Measurements from ENCODE around the gene FAH. TPM values are rescaled to one million over a fixed set of nuclear protein-coding genes. Genes with fewer than 3 reads are reported as not detected.

The FAH gene
- total RNA-seq, 1 donor = 17.7 TPM

GRCh38 chr15:80163897-80164296, 11.1 kb downstream of the FAH start:
- H3K4me1 ChIP-seq (ENCODE audit: insufficient read depth, low read length) = peaks cover 15% of the 10 kb centered on the region

GRCh38 chr15:80167936-80168335, 15.1 kb downstream of the FAH start:
- H3K9me3 ChIP-seq (ENCODE audit: low read depth, low read length) = no peaks in the 10 kb centered on the region
- TF ChIP-seq CTCF (IDR thresholded peaks at IDR 0.05; ENCODE audit: extremely low read depth, low read depth, low read length) = no peak
- H2AFZ ChIP-seq (ENCODE audit: low read length) = no peak overlapping the region
- peaks cover 14% of the 10 kb centered on the region for H3K36me3 ChIP-seq (ENCODE audit: insufficient read depth, low read length)
- no peak overlapping the region for H3K27ac ChIP-seq (ENCODE audit: low read depth, low read length)
- no peak for DNase-seq (ENCODE audit: insufficient read length, low spot score, missing footprints)
- no peaks in the 10 kb centered on the region for H4K20me1 ChIP-seq (ENCODE audit: insufficient read depth, low read length)
- no peaks in the 10 kb centered on the region for H3K27me3 ChIP-seq (ENCODE audit: insufficient read depth, low read length)
- no peak overlapping the region for H3K4me3 ChIP-seq (ENCODE audit: insufficient read depth, low read length)
- H3K4me2 ChIP-seq (ENCODE audit: insufficient read depth, low read length) = no peak overlapping the region
- no peaks in the 10 kb centered on the region for H3K4me1 ChIP-seq (ENCODE audit: insufficient read depth, low read length)
- H3K79me2 ChIP-seq (ENCODE audit: insufficient read depth, low read length) = no peaks in the 10 kb centered on the region

More at GRCh38 chr15:80163897-80164296, 11.1 kb downstream of the FAH start:
- DNase-seq (ENCODE audit: insufficient read length, low spot score, missing footprints) = no peak
- Histone ChIP-seq H3K27ac (ENCODE audit: low read depth, low read length) (no peak overlapping the region), H4K20me1 (ENCODE audit: insufficient read depth, low read length) (no peaks in the 10 kb centered on the region), H3K4me2 (ENCODE audit: insufficient read depth, low read length) (no peak overlapping the region), H3K9me3 (ENCODE audit: low read depth, low read length) (no peaks in the 10 kb centered on the region), H3K36me3 (ENCODE audit: insufficient read depth, low read length) (peaks cover 29% of the 10 kb centered on the region), H3K4me3 (ENCODE audit: insufficient read depth, low read length) (no peak overlapping the region), H3K27me3 (ENCODE audit: insufficient read depth, low read length) (no peaks in the 10 kb centered on the region), H3K79me2 (ENCODE audit: insufficient read depth, low read length) (no peaks in the 10 kb centered on the region), H2AFZ (ENCODE audit: low read length) (no peak overlapping the region)
- TF ChIP-seq CTCF (IDR thresholded peaks at IDR 0.05; ENCODE audit: extremely low read depth, low read depth, low read length) = no peak

- no peak for DNase-seq (ENCODE audit: insufficient read length, low spot score, missing footprints)
- no peak overlapping the region for H3K4me3 ChIP-seq (ENCODE audit: insufficient read depth, low read length)
- H2AFZ ChIP-seq (ENCODE audit: low read length) = no peak overlapping the region
- H3K27ac ChIP-seq (ENCODE audit: low read depth, low read length) = no peak overlapping the region
- peaks cover under 1% of the 10 kb centered on the region for H3K4me1 ChIP-seq (ENCODE audit: insufficient read depth, low read length)
- peaks cover 10% of the 10 kb centered on the region for H3K36me3 ChIP-seq (ENCODE audit: insufficient read depth, low read length)
- no peak for TF ChIP-seq CTCF (IDR thresholded peaks at IDR 0.05; ENCODE audit: extremely low read depth, low read depth, low read length)
- H4K20me1 ChIP-seq (ENCODE audit: insufficient read depth, low read length) = no peaks in the 10 kb centered on the region
- H3K79me2 ChIP-seq (ENCODE audit: insufficient read depth, low read length) = no peaks in the 10 kb centered on the region
- H3K27me3 ChIP-seq (ENCODE audit: insufficient read depth, low read length) = no peaks in the 10 kb centered on the region
- no peaks in the 10 kb centered on the region for H3K9me3 ChIP-seq (ENCODE audit: low read depth, low read length)
- no peak overlapping the region for H3K4me2 ChIP-seq (ENCODE audit: insufficient read depth, low read length)
Measured at GRCh38 chr15:80168421-80168820, 15.6 kb downstream of the FAH start.

GRCh38 chr15:80169768-80170357, 17.1 kb downstream of the FAH start:
- Histone ChIP-seq H2AFZ (ENCODE audit: low read length) (no peak overlapping the region), H4K20me1 (ENCODE audit: insufficient read depth, low read length) (no peaks in the 10 kb centered on the region), H3K4me1 (ENCODE audit: insufficient read depth, low read length) (peaks cover 14% of the 10 kb centered on the region), H3K9me3 (ENCODE audit: low read depth, low read length) (no peaks in the 10 kb centered on the region), H3K27ac (ENCODE audit: low read depth, low read length) (no peak overlapping the region), H3K4me3 (ENCODE audit: insufficient read depth, low read length) (no peak overlapping the region), H3K4me2 (ENCODE audit: insufficient read depth, low read length) (no peak overlapping the region), H3K79me2 (ENCODE audit: insufficient read depth, low read length) (no peaks in the 10 kb centered on the region), H3K27me3 (ENCODE audit: insufficient read depth, low read length) (no peaks in the 10 kb centered on the region), H3K36me3 (ENCODE audit: insufficient read depth, low read length) (peaks cover 6% of the 10 kb centered on the region)
- DNase-seq (ENCODE audit: insufficient read length, low spot score, missing footprints) = no peak
- no peak for TF ChIP-seq CTCF (IDR thresholded peaks at IDR 0.05; ENCODE audit: extremely low read depth, low read depth, low read length)

Data from osteoblast (primary cell).